Neuron (in vitro differentiated cells): ENCODE results near the gene TNFRSF1B.
A peak's percentile ranks its signal among the peaks of the same experiment; 100 is the strongest.

Experiments
- H2AFZ ChIP-seq: one replicate; pipeline ENCODE4 v1.6.1; 2013; ENCODE audit warnings: low read depth, mild to moderate bottlenecking, inconsistent platforms, low read length, moderate library complexity
- H3K27me3 ChIP-seq: one replicate; pipeline ENCODE4 v1.6.1; 2013; ENCODE audit warnings: low read length; ENCODE audit not compliant: insufficient read depth
- H3K36me3 ChIP-seq: one replicate; pipeline ENCODE4 v1.6.1; 2013; ENCODE audit warnings: low read length; ENCODE audit not compliant: insufficient read depth
- H3K4me1 ChIP-seq: one replicate; pipeline ENCODE4 v1.6.1; 2013; ENCODE audit warnings: low read length; ENCODE audit not compliant: insufficient read depth
- H3K4me3 ChIP-seq: 2 replicates; pipeline ENCODE4 v1.5.1; 2013; ENCODE audit warnings: mild to moderate bottlenecking, low read length, moderate library complexity
- H3K9me3 ChIP-seq: one replicate; pipeline ENCODE4 v1.6.1; 2013; ENCODE audit warnings: low read length

TNFRSF1B gene

GRCh38 chr1:12179111-12179519, 12.3 kb downstream of the TNFRSF1B start:
- Histone ChIP-seq H3K4me1 (peaks cover 33% of the 10 kb centered on the region), H3K36me3 (no peaks in the 10 kb centered on the region), H3K4me3 (no peak overlapping the region), H2AFZ (no peak overlapping the region), H3K9me3 (no peaks in the 10 kb centered on the region), H3K27me3 (no peaks in the 10 kb centered on the region)

DNA sequence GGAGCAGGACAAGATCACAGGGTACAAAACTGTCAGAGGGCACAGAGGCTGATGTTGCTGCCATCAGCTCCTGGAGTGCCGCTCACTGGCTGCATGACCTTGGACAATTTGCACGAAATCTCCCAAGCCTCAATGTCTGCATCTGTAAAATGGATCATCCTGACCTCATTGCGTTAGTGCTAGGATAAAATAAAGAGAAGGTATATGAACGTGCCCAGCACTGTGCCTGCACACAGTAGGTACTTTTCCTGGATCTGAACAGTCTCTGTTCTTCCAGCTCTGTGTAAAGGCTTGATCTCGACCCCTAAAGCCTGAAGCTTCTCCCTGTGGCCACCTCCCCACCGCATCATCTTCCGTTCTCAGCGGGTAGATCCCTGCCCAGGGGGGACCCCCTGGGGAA, 12.9 kb downstream of the TNFRSF1B start:
- H3K36me3 ChIP-seq, result no peaks in the 10 kb centered on the region
- no peak overlapping the region for H2AFZ ChIP-seq
- H3K27me3 ChIP-seq, result no peaks in the 10 kb centered on the region
- H3K4me3 ChIP-seq, result no peak overlapping the region
- peaks cover 34% of the 10 kb centered on the region for H3K4me1 ChIP-seq
- no peaks in the 10 kb centered on the region for H3K9me3 ChIP-seq

DNA sequence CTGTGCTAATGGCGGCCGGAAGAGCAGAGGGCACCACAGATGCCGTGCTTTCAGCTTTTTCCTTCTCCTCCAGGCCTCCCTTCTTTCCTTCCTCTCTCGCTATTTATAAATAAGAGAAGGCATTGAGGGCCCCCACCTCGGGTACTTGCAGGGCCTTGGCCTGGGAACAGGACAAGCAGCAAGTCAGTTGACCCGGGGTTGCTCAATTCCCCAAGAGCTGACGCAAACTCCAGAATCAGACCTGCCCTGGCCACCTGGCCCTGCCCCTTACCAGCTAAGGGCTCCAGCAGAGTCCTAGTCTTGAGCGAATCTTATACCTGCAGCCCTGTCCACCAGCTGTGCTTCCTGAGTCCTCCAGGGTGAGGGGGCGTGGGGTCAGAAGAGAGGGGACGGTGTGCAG, 13.5 kb downstream of the TNFRSF1B start:
- Histone ChIP-seq H3K4me1 (peaks cover 34% of the 10 kb centered on the region), H3K4me3 (no peak overlapping the region), H2AFZ (no peak overlapping the region), H3K36me3 (no peaks in the 10 kb centered on the region), H3K27me3 (no peaks in the 10 kb centered on the region), H3K9me3 (no peaks in the 10 kb centered on the region)

GRCh38 chr1:12180903-12181302, 14.1 kb downstream of the TNFRSF1B start:
- Histone ChIP-seq H2AFZ (no peak overlapping the region), H3K4me3 (no peak overlapping the region), H3K4me1 (peaks cover 36% of the 10 kb centered on the region), H3K27me3 (no peaks in the 10 kb centered on the region), H3K36me3 (no peaks in the 10 kb centered on the region), H3K9me3 (no peaks in the 10 kb centered on the region)

GRCh38 chr1:12181568-12181967, 14.8 kb downstream of the TNFRSF1B start:
- H2AFZ ChIP-seq, result no peak overlapping the region
- no peaks in the 10 kb centered on the region for H3K36me3 ChIP-seq
- H3K9me3 ChIP-seq, result no peaks in the 10 kb centered on the region
- H3K4me1 ChIP-seq, result peaks cover 39% of the 10 kb centered on the region
- H3K4me3 ChIP-seq, result no peak overlapping the region
- no peaks in the 10 kb centered on the region for H3K27me3 ChIP-seq

GRCh38 chr1:12182410-12182984, 15.7 kb downstream of the TNFRSF1B start:
- Histone ChIP-seq H3K9me3 (no peaks in the 10 kb centered on the region), H3K27me3 (no peaks in the 10 kb centered on the region), H2AFZ (no peak overlapping the region), H3K4me3 (no peak overlapping the region), H3K36me3 (no peaks in the 10 kb centered on the region), H3K4me1 (peaks cover 39% of the 10 kb centered on the region)

- H3K9me3 ChIP-seq, result no peaks in the 10 kb centered on the region
- no peaks in the 10 kb centered on the region for H3K27me3 ChIP-seq
- no peaks in the 10 kb centered on the region for H3K36me3 ChIP-seq
- peaks cover 40% of the 10 kb centered on the region for H3K4me1 ChIP-seq
- H2AFZ ChIP-seq, result no peak overlapping the region
- no peak overlapping the region for H3K4me3 ChIP-seq
Observed at GRCh38 chr1:12183095-12183794, 16.5 kb downstream of the TNFRSF1B start.

DNA sequence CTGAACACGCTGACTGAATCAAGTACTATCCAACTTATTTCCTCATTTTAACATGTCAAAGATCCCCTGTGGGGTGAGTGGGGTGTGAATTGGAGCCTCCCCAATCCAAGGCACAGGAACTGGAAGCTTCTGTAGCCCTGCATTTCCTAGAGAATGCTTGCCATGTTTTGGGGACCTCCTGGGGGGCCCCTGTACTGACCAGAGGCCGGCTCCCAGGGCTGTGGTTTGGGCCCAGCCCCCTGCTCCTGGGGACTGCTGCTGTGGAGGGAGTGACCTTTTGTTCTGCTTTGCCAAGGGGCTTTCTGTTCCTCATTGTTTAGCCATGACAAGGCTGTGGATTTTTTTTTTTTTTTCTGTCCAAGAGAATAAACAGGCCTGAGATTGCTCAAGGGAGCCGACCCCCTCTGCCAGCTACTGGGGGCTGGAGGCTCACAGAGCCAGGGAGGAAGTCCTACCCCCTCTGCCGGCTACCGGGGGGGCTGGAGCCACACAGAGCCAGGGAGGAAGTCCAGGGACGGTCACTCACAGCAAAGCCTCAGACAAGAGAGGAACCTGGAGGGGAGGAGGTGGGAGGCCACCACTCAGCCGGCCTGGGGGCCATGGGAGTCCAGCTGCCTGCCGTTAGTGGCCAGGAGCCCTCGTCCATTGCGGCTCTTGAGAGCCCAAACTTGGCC, 17.4 kb downstream of the TNFRSF1B start:
- no peaks in the 10 kb centered on the region for H3K27me3 ChIP-seq
- peaks cover 31% of the 10 kb centered on the region for H3K4me1 ChIP-seq
- no peaks in the 10 kb centered on the region for H3K36me3 ChIP-seq
- H3K4me3 ChIP-seq, result peak overlapping the region; percentile 2
- H2AFZ ChIP-seq, result peak overlapping the region; percentile 48
- no peaks in the 10 kb centered on the region for H3K9me3 ChIP-seq

DNA sequence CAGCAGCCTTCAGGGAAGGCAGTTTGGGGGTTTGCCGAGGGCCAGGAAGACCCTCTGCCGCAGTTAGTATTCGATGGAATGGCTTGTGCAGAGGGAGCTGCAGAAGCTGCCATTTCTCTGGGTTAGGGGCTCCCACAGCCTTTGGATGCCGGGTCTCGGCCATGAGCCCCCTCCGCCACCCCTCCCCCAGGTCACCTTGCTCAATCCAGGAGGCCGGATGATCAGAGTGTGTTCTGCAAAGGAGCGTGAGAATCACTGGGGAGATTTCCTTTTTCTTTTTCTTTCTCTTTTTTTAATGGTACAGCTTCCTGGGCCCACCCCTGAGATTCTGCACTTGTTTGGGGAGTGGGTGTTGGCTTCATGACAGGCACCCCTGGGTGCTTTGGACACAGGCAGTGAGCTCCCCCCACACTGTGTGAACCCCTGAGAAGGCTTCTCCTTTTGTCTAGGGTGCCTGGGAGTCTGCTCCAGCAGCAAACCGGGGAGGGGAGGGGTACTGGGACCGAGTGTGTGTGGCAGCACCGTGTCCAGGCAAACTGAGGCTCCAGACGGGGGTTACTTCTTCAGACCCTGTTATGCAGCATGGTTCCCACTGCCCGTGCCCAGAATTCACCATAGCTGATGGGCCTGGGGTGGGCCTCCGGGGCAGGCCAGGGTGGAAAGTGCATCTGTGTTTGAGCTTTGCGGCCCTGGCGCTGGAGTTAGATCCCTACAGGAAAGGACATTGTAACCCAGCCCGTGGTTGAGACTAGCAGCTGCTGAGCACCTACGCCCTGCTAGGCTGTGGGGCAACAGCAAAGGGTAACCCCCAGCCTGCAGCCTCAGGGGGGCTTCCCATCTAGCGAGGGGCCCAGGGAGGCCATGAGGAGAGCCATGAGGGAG, 18.5 kb downstream of the TNFRSF1B start:
- no peaks in the 10 kb centered on the region for H3K9me3 ChIP-seq
- H2AFZ ChIP-seq, result peak overlapping the region; percentile 48
- H3K36me3 ChIP-seq, result no peaks in the 10 kb centered on the region
- no peaks in the 10 kb centered on the region for H3K27me3 ChIP-seq
- H3K4me3 ChIP-seq, result no peak overlapping the region
- peaks cover 27% of the 10 kb centered on the region for H3K4me1 ChIP-seq

GRCh38 chr1:12185918-12186678, 19.3 kb downstream of the TNFRSF1B start:
- no peaks in the 10 kb centered on the region for H3K36me3 ChIP-seq

GRCh38 chr1:12186679-12186985, 19.8 kb downstream of the TNFRSF1B start:
- no peaks in the 10 kb centered on the region for H3K36me3 ChIP-seq
- H2AFZ ChIP-seq, result no peak overlapping the region
- no peaks in the 10 kb centered on the region for H3K9me3 ChIP-seq
- H3K4me1 ChIP-seq, result peaks cover 27% of the 10 kb centered on the region
- no peak overlapping the region for H3K4me3 ChIP-seq
- no peaks in the 10 kb centered on the region for H3K27me3 ChIP-seq

More at GRCh38 chr1:12185918-12186678, 19.3 kb downstream of the TNFRSF1B start:
- Histone ChIP-seq H3K4me3 (no peak overlapping the region), H3K27me3 (no peaks in the 10 kb centered on the region), H3K9me3 (no peaks in the 10 kb centered on the region), H2AFZ (no peak overlapping the region), H3K4me1 (peaks cover 27% of the 10 kb centered on the region)

DNA sequence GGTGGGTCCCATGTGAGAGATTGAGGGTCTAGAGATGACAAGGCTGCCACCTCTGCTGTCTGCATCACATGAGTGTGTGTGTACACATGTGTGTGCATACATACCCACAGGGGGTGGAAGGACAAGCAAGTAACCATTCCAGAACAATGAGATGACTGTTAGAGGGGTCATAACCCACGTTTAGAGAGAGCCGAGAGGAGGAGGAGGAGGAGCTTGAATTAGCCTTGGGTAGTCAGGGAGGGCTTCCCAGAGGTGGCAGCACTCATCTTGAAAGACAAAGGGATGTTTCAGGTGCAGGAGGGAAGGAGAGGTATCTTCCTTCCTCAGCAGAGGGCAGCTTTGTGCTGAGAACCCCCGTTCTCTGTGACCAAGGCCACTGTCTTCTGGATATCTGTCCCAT, 21.3 kb downstream of the TNFRSF1B start:
- H3K36me3 ChIP-seq, result no peaks in the 10 kb centered on the region
- no peak overlapping the region for H2AFZ ChIP-seq
- H3K4me3 ChIP-seq, result no peak overlapping the region
- H3K4me1 ChIP-seq, result peaks cover 27% of the 10 kb centered on the region
- H3K27me3 ChIP-seq, result no peaks in the 10 kb centered on the region
- no peaks in the 10 kb centered on the region for H3K9me3 ChIP-seq
